DND-41 (cell line): Measurements from ENCODE around the gene UNC13D.
"Not testable (repeated sequence)": the region's sequence is repeated elsewhere in the genome, so short reads cannot be mapped to it uniquely, and the experiment has no call there.

Experiments used
- EZH2 ChIP-seq: IDR thresholded peaks from 3 replicates; pipeline ENCODE4 v1.6.1; 2012; ENCODE audit warnings: borderline replicate concordance, low read depth, mild to moderate bottlenecking, moderate library complexity, low read length, inconsistent platforms; ENCODE audit not compliant: severe bottlenecking
- TF ChIP-seq, protein P1 (sequence below): IDR thresholded peaks from 2 replicates; pipeline ENCODE4 v1.5.1; 2012; ENCODE audit warnings: borderline replicate concordance, low read length, moderate library complexity, mild to moderate bottlenecking; ENCODE audit not compliant: poor library complexity, severe bottlenecking; ENCODE audit errors: extremely low read depth

DNA sequence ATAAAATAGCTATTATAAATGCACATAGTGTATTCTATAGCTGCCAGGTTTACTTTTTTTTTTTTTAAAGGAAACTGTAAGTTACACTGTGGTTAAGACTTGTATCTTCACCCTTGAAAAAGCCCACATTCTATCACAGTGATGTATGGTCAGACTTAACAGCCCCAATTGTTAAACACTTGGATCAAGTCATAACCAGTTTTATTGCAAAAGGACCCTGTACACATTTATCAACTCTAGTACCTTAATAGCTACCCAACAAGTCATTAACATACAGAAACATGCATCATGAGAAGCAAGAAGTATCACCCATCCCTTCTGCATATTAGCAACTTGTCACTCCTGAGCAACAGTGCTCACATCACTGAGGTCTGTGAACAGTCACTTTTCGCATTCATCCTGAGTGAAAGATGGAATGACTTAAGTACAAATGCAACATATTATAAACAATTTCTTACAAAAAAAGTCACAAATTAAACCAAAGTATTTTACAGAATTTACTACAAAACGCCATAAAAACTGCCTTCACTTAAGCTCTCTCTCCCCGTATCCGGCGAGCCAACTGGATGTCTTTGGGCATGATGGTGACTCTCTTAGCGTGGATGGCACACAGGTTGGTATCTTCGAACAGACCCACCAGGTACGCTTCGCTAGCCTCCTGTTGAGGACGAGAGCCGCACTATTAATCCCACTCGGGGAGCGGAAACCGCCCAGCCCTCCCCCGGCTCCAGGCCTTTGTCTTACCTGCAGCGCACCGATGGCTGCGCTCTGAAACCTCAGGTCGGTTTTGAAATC lies 65.9 kb downstream of the UNC13D start:
- TF ChIP-seq, protein P1, sequence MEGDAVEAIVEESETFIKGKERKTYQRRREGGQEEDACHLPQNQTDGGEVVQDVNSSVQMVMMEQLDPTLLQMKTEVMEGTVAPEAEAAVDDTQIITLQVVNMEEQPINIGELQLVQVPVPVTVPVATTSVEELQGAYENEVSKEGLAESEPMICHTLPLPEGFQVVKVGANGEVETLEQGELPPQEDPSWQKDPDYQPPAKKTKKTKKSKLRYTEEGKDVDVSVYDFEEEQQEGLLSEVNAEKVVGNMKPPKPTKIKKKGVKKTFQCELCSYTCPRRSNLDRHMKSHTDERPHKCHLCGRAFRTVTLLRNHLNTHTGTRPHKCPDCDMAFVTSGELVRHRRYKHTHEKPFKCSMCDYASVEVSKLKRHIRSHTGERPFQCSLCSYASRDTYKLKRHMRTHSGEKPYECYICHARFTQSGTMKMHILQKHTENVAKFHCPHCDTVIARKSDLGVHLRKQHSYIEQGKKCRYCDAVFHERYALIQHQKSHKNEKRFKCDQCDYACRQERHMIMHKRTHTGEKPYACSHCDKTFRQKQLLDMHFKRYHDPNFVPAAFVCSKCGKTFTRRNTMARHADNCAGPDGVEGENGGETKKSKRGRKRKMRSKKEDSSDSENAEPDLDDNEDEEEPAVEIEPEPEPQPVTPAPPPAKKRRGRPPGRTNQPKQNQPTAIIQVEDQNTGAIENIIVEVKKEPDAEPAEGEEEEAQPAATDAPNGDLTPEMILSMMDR = not testable (repeated sequence)
- not testable (repeated sequence) for TF ChIP-seq EZH2
